GM12891 (cell line): Measurements from ENCODE around the gene LILRA5.
"Not testable (repeated sequence)": the region's sequence is repeated elsewhere in the genome, so short reads cannot be mapped to it uniquely, and the experiment has no call there.

Experiments used
- POLR2A ChIP-seq: IDR thresholded peaks from 2 replicates; pipeline ENCODE4 v1.6.1; 2011; ENCODE audit warnings: low read depth, low read length, control low read depth
- POLR2AphosphoS5 ChIP-seq: IDR thresholded peaks from 2 replicates; pipeline ENCODE4 v1.6.1; 2011; ENCODE audit warnings: low read depth, low read length, control low read depth
- SPI1 ChIP-seq: IDR thresholded peaks from 2 replicates; pipeline ENCODE4 v1.6.1; 2011; ENCODE audit warnings: low read depth, low read length, control low read depth

DNA sequence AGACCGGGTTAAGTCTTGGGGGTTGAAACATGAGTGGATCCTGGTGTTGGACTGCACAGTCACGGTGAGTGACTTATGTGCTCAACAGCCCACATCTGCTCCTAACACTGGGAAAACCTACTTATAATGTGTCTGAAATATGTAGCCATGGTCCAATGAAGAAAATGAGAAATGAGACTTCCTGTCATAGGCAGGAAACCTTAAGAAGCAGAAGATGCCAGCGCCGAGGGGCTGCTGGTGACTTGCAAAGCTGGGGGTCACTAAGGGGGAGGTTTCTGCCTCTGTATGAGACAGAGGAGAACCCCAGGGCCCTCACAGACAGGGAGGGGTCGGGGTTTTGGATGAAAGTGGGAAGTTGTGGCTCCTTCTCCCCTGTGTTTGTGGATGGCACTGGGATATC, 40.8 kb downstream of the LILRA5 start:
- not testable (repeated sequence) for TF ChIP-seq POLR2A, POLR2AphosphoS5, SPI1
